HepG2 (cell line): ENCODE results near the gene POLR1E. TPM values are rescaled to one million over a fixed set of nuclear protein-coding genes. Genes with fewer than 3 reads are reported as not detected.

Experiments
- ATAC-seq: fragments of 200-7000 bp; cut with Tn5 transposase; 3 replicates; pipeline ENCODE4 v1.9.1; 2020; ENCODE audit warnings: mild to moderate bottlenecking, moderate library complexity
- BruUV-seq: library from RNA; stranded (reverse); fragments of 400-500 nt; replicated peaks from 2 replicates; lab custom pipeline; 2021; lab: Mats Ljungman, UMichigan
- CTCF ChIA-PET: fragments of 300-600 bp; formaldehyde crosslinking; extraction: SDS; loops from one replicate; lab custom pipeline; 2021; ENCODE audit warnings: low total read pairs, inconsistent platforms, low intra/inter-chr PET ratio; lab: Yijun Ruan, JAX
- POLR2A ChIA-PET: fragments of 350-600 bp; sonication (Branson Sonifier 250); formaldehyde crosslinking; loops from one replicate; lab custom pipeline; 2020; ENCODE audit warnings: antibody characterized with exemption, inconsistent platforms; lab: Yijun Ruan, JAX
- DNase-seq: peaks from one replicate; pipeline ENCODE4 v3.0.0-alpha.2; 2015; ENCODE audit warnings: low spot score
- FAIRE-seq: peaks from 3 replicates; lab custom pipeline; 2011; peaks lifted over from hg19 to GRCh38; lab: Jason Lieb, UNC
- H2AFZ ChIP-seq: one replicate; pipeline ENCODE4 v1.6.1; 2011; ENCODE audit warnings: low read length, inconsistent platforms
- H3K27ac ChIP-seq: fragments of 300-600 bp; 3 replicates; pipeline ENCODE4 v1.8.0; 2011; ENCODE audit warnings: mixed run types, mild to moderate bottlenecking, mixed read lengths, low read length, inconsistent platforms; ENCODE audit not compliant: insufficient read depth; ENCODE audit errors: extremely low read length
- H3K27me3 ChIP-seq, 2 experiments: fragments of 200-600 bp in 1 of 2; 2 replicates in 1 of 2; 3 replicates in 1 of 2; pipeline versions ENCODE4 v1.6.0 to v1.8.0; 2011; ENCODE audit warnings: low read length in 2 of 2, mild to moderate bottlenecking in 2 of 2, moderate library complexity in 2 of 2, inconsistent platforms in 1 of 2; ENCODE audit not compliant: insufficient read depth in 2 of 2, control insufficient read depth in 1 of 2
- H3K36me3 ChIP-seq, 2 experiments: fragments of 200-600 bp in 1 of 2; replicated peaks in 1 of 2; 2 replicates in 1 of 2; 3 replicates in 1 of 2; pipeline versions ENCODE4 v1.5.1 to v1.8.0; 2011; ENCODE audit warnings: low read length in 2 of 2, inconsistent platforms in 1 of 2; ENCODE audit not compliant: insufficient read depth in 2 of 2, control insufficient read depth in 1 of 2
- H3K4me1 ChIP-seq: 2 replicates; pipeline ENCODE4 v1.5.1; 2012; ENCODE audit warnings: low read length, inconsistent platforms; ENCODE audit not compliant: insufficient read depth
- H3K4me2 ChIP-seq: 2 replicates; pipeline ENCODE4 v1.6.0; 2011; ENCODE audit warnings: low read depth, low read length, inconsistent platforms
- H3K4me3 ChIP-seq, 3 experiments: fragments of 200-600 bp in 1 of 3; sonication (generic), shearing (Covaris generic) in 1 of 3; replicated peaks in 1 of 3; 2 replicates each; pipeline ENCODE4 v1.5.1; 2011 to 2016; ENCODE audit warnings: low read length in 3 of 3, inconsistent platforms in 2 of 3, low read depth in 2 of 3, mild to moderate bottlenecking in 2 of 3, control low read depth in 1 of 3, mixed read lengths in 1 of 3; ENCODE audit not compliant: insufficient read depth in 1 of 3
- H3K79me2 ChIP-seq: one replicate; pipeline ENCODE4 v1.6.1; 2011; ENCODE audit warnings: low read length, inconsistent platforms; ENCODE audit not compliant: insufficient read depth
- H3K9ac ChIP-seq: 2 replicates; pipeline ENCODE4 v1.6.0; 2011; ENCODE audit warnings: mild to moderate bottlenecking, low read depth, low read length, inconsistent platforms; ENCODE audit not compliant: insufficient read depth
- H3K9me3 ChIP-seq: 2 replicates; pipeline ENCODE4 v1.5.1; 2012; ENCODE audit warnings: mild to moderate bottlenecking, low read length
- H4K20me1 ChIP-seq: 2 replicates; pipeline ENCODE4 v1.6.0; 2011; ENCODE audit warnings: inconsistent platforms, mild to moderate bottlenecking, low read length, moderate library complexity; ENCODE audit not compliant: insufficient read depth
- FOXP1 ChIP-seq, 2 experiments: fragments of 450-650 bp in 1 of 2; IDR thresholded peaks; 2 replicates each; pipeline ENCODE4 v1.6.1; 2017 to 2018; ENCODE audit warnings: antibody characterized with exemption in 1 of 2
- IKZF4 ChIP-seq: sonication (generic); formaldehyde crosslinking; IDR thresholded peaks from 2 replicates; pipeline ENCODE4 v1.5.1; 2020; ENCODE audit warnings: borderline replicate concordance, mild to moderate bottlenecking, low read depth, missing genetic modification reagents; ENCODE audit errors: not compliant biosample characterization
- NR0B2 ChIP-seq: sonication (generic); formaldehyde crosslinking; IDR thresholded peaks from 2 replicates; pipeline ENCODE4 v1.4.0; 2020; ENCODE audit warnings: mild to moderate bottlenecking, missing genetic modification reagents
- TOE1 ChIP-seq: sonication (generic); formaldehyde crosslinking; IDR thresholded peaks from 2 replicates; pipeline ENCODE4 v1.4.0; 2020; ENCODE audit warnings: mild to moderate bottlenecking, missing genetic modification reagents
- XBP1 ChIP-seq: sonication (generic); formaldehyde crosslinking; IDR thresholded peaks from 2 replicates; pipeline ENCODE4 v1.5.0; 2020; ENCODE audit warnings: missing genetic modification reagents
- ZBTB7B ChIP-seq: sonication (generic); formaldehyde crosslinking; IDR thresholded peaks from 2 replicates; pipeline ENCODE4 v1.4.0; 2020; ENCODE audit warnings: missing genetic modification reagents
- ZNF3 ChIP-seq: IDR thresholded peaks from 2 replicates; pipeline ENCODE4 v1.7.0; 2017; ENCODE audit warnings: inconsistent platforms
- ZNF790 ChIP-seq: sonication (generic); formaldehyde crosslinking; IDR thresholded peaks from 2 replicates; pipeline ENCODE4 v1.8.0; 2022; ENCODE audit warnings: missing genetic modification reagents, mild to moderate bottlenecking, borderline replicate concordance
- ZSCAN9 ChIP-seq: IDR thresholded peaks from 2 replicates; pipeline ENCODE4 v1.6.1; 2016; ENCODE audit warnings: borderline replicate concordance
- WGBS: methylation state at CpG from one replicate; pipeline ENCODE4 v1.1.6; 2017; ENCODE audit warnings: low lambda C conversion rate; 5-methylcytosine and 5-hydroxymethylcytosine counted together
- in situ Hi-C: cut with HindIII; loops from 2 replicates; pipeline ENCODE4 v1.10.0; 2017; ENCODE audit warnings: low pct_unique_long_range_greater_than_20kb; ENCODE audit not compliant: extremely low pct_ligation_motif_present
- intact Hi-C: fragments of 100-400 bp; cut with micrococcal nuclease; formaldehyde crosslinking; loops from one replicate; pipeline ENCODE4 v1.10.0; 2022; ENCODE audit not compliant: unreplicated experiment
- polyA plus RNA-seq, 8 experiments: library from polyadenylated mRNA; depleted of rRNA in 3 of 8; stranded (reverse) in 7 of 8; unstranded in 1 of 8; fragments of >200 nt; fragmentation: Illumina TruSeq in 4 of 8; extraction: Trizol in 4 of 8; gene quantifications; 2 replicates each; pipeline versions ENCODE4 v1.2.1 to v1.2.3, GENCODE V29; 2011 to 2016; ENCODE audit warnings: low read depth in 4 of 8, missing spikeins in 1 of 8, mixed read lengths in 1 of 8; ENCODE audit not compliant: insufficient read depth in 1 of 8
- total RNA-seq, 5 experiments: library from RNA; depleted of rRNA; stranded (reverse); fragments of >200 nt; fragmentation: Illumina TruSeq; extraction: Trizol; gene quantifications; 2 replicates each; pipeline ENCODE4 v1.2.3, GENCODE V29; 2016; ENCODE audit warnings: low read depth in 1 of 5

The POLR1E gene
- total and polyA plus RNA-seq, 2 of the 13 experiments (the other 11 are each of a cell fraction or from before 2014, with no cell fraction given): 23.0 to 37.8 TPM

DNA sequence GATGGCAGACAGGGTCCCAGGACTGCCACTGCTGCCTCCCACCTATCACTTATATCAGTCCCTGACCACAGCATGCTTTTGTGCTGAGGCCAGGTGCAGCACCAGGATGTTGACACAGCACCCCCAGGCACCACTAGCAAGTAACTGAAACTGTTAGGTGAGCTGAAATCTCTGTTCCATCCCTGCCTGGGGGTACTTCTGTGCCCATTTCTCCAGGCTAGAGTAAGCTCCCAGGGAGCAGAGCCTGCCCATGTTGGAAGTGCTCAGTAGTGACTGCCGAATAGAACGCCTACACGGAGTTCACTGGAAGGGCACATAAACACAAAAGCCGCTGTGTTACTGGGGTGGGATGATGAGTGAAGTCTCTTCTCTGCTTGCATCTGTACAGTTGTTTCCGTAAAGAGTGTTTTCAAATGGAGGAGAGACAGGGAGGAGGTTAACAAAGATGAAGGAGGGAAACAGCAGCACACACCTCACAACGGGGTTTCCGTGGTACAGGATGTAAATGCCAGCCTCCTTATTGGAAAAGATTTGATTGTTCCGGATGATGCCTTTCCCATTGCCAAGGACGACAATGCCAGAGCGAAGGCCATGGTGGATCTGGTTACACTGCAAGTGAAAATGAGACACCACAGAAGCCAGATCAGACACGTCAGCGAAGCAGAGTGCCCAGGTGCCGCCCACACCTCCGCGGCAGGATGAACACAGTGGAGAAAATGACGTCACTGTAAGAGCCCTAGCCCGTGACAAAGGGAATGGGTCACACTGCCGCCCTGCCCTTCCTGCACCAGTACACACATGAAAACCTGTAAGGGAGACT, 43.1 kb downstream of the POLR1E start:
- ATAC-seq: no peak
- 95% methylated on average over 18 of the region's 18 CpGs for WGBS
- H3K4me2 ChIP-seq: no peak overlapping the region
- DNase-seq: no peak
- H3K27me3 ChIP-seq: no peaks in the 10 kb centered on the region
- no peak overlapping the region for H3K4me3 ChIP-seq
- H3K27ac ChIP-seq: no peak overlapping the region
- H3K9ac ChIP-seq: no peak overlapping the region
- ChIA-PET POLR2A (no interaction called here), CTCF (no interaction called here)
- H3K79me2 ChIP-seq: no peaks in the 10 kb centered on the region
- BruUV-seq: no TSS peak
- intact Hi-C loops: no loop called here
- no peak overlapping the region for H2AFZ ChIP-seq
- H3K36me3 ChIP-seq: peaks cover 3 to 4% of the 10 kb centered on the region in 2 experiments; a peak in 2 of 5 replicates
- in situ Hi-C loops: no loop called here
- no peaks in the 10 kb centered on the region for H4K20me1 ChIP-seq
- no peak for TF ChIP-seq ZSCAN9
- no peak for TF ChIP-seq IKZF4 (CRISPR knock-in tag)
- no peak for TF ChIP-seq TOE1 (CRISPR knock-in tag)
- TF ChIP-seq ZNF790 (CRISPR knock-in tag): no peak
- TF ChIP-seq NR0B2: no peak
- no peak for TF ChIP-seq FOXP1 (IDR thresholded peaks at IDR 0.05)
- TF ChIP-seq FOXP1 (CRISPR knock-in tag; IDR thresholded peaks at IDR 0.05): no peak
- no peak for TF ChIP-seq ZBTB7B
- no peak for TF ChIP-seq XBP1 (CRISPR knock-in tag)
- TF ChIP-seq ZNF3 (CRISPR knock-in tag): no peak
- H3K4me1 ChIP-seq: no peaks in the 10 kb centered on the region
- no peak for FAIRE-seq
- H3K9me3 ChIP-seq: no peaks in the 10 kb centered on the region
